Activated naive CD4-positive, alpha-beta T cell treated with anti-CD3 and anti-CD28 coated beads, Interleukin-2, amount 10 ng/mL, durations not matched to agents 5 hours and 36 hours (primary cell): ENCODE data around the gene SLC9A5. TPM values are rescaled to one million over a fixed set of nuclear protein-coding genes. Genes with fewer than 3 reads are reported as not detected.
A peak's percentile ranks its signal among the peaks of the same experiment; 100 is the strongest.

Experiments
- microRNA-seq: library from miRNA; unstranded; fragments of <30 nt; microRNA quantifications from one replicate; pipeline ENCODE4 v1.2.0, GENCODE V29; 2022; ENCODE audit warnings: borderline microRNAs expressed, borderline replicate concordance
- total RNA-seq, 2 experiments: library from RNA; stranded (reverse); gene quantifications; one replicate each; pipeline ENCODE4 v1.2.3, GENCODE V29; 2021

Gene SLC9A5
- total RNA-seq: 1 to 10 TPM; 1.8 to 2.3 TPM

GRCh38 chr16:67248401-67249177 lies at the start of gene SLC9A5:
SLC9A5 (plus strand) TSS chr16:67248979; CDS start chr16:67249015, 36 bp downstream.

GRCh38 chr16:67199011-67199807 lies 49.6 kb upstream of the SLC9A5 start, which contains the start of gene ELMO3:
ELMO3 (plus strand) TSS chr16:67199131; CDS start chr16:67199327, 196 bp downstream.

GRCh38 chr16:67226804-67227566 lies 21.8 kb upstream of the SLC9A5 start, which contains the start of gene TMEM208:
TMEM208 (plus strand) TSS chr16:67227130; CDS start chr16:67227219, 89 bp downstream.

GRCh38 chr16:67247192-67248072 lies 1.3 kb upstream of the SLC9A5 start, which contains the start of gene FHOD1:
FHOD1 (minus strand) TSS chr16:67247481; CDS start chr16:67247410, 71 bp downstream.

GRCh38 chr16:67279296-67280089 lies 30.7 kb downstream of the SLC9A5 start, which contains the start of gene PLEKHG4:
PLEKHG4 (plus strand) TSS chr16:67279532; CDS start chr16:67280045, 513 bp downstream.

Small RNA genes within 50 kb of the gene (microRNA-seq; reads per million reads assigned to microRNA genes)
- gene MIR328: 10.6 reads per million, percentile 42 among the genes with 10 or more reads in this experiment

Other genes starting within 250 kb of the SLC9A5 start
- gene CBFB, start 219.8 kb upstream of the SLC9A5 start, total RNA-seq: 100 to 1,000 TPM; 246 to 271 TPM
- gene PHAF1, start 139.0 kb upstream of the SLC9A5 start, total RNA-seq: 10 to 100 TPM; 15.9 to 17.3 TPM
- 10 to 100 TPM; 12.6 to 13.6 TPM for gene B3GNT9, start 98.0 kb upstream of the SLC9A5 start, total RNA-seq
- 10 to 100 TPM; 87.4 to 89.2 TPM for gene TRADD, start 89.1 kb upstream of the SLC9A5 start, total RNA-seq
- gene FBXL8, start 89.0 kb upstream of the SLC9A5 start, total RNA-seq: 10 to 100 TPM; 79.6 to 83.9 TPM
- gene HSF4, start 84.2 kb upstream of the SLC9A5 start, total RNA-seq: 100 to 1,000 TPM; 195 to 227 TPM
- gene NOL3, start 78.4 kb upstream of the SLC9A5 start, total RNA-seq: 10 to 100 TPM; 55.3 to 58.6 TPM
- 10 to 100 TPM; 67.6 to 74.4 TPM for gene MATCAP1, start 65.0 kb upstream of the SLC9A5 start, total RNA-seq
- gene EXOC3L1, start 58.8 kb upstream of the SLC9A5 start, total RNA-seq: not detected
- 10 to 100 TPM; 93.6 to 99.7 TPM for gene E2F4, start 56.8 kb upstream of the SLC9A5 start, total RNA-seq
- gene ELMO3, start 49.8 kb upstream of the SLC9A5 start, total RNA-seq: 1 to 10 TPM; 6.2 to 6.5 TPM
- gene TMEM208, start 21.8 kb upstream of the SLC9A5 start, total RNA-seq: 10 to 100 TPM; 32.1 to 33.8 TPM
- gene FHOD1, start 1.5 kb upstream of the SLC9A5 start, total RNA-seq: 10 to 100 TPM; 71.7 to 74.2 TPM
- gene PLEKHG4, start 30.6 kb downstream of the SLC9A5 start, total RNA-seq: 10 to 100 TPM; 20.2 to 20.6 TPM
- gene KCTD19, start 77.8 kb downstream of the SLC9A5 start, total RNA-seq: under 1 TPM in 1 of 2 experiments, not detected in 1; 0.43 TPM
- gene LRRC36, start 77.8 kb downstream of the SLC9A5 start, total RNA-seq: not detected
- gene TPPP3, start 144.5 kb downstream of the SLC9A5 start, total RNA-seq: not detected
- not detected for gene ZDHHC1, start 167.5 kb downstream of the SLC9A5 start, total RNA-seq
- gene HSD11B2, start 182.1 kb downstream of the SLC9A5 start, total RNA-seq: not detected
- gene ATP6V0D1, start 232.2 kb downstream of the SLC9A5 start, total RNA-seq: 10 to 100 TPM; 52.9 to 56.5 TPM
- not detected for gene AGRP, start 234.6 kb downstream of the SLC9A5 start, total RNA-seq